ENCODE measurements around the gene SETD9. TPM values are rescaled to one million over a fixed set of nuclear protein-coding genes. Genes with fewer than 3 reads are reported as not detected.

SETD9 gene
- total RNA-seq, 2 experiments from 2014 or later = 1.6 to 2.3 TPM

- H3K4me1 Mint-ChIP-seq (ENCODE audit: low read depth) = no peaks in the 10 kb centered on the region
- H3K27me3 Mint-ChIP-seq = peaks cover 51% of the 10 kb centered on the region
- CTCF ChIA-PET = interaction anchor here (0.6 to 0.7 kb wide), 2 partner anchors 194 to 612 kb away, joined by 4 read pairs; no protein-coding TSS in a partner anchor
- H3K4me3 Mint-ChIP-seq = no peak overlapping the region
- H3K9me3 Mint-ChIP-seq = no peaks in the 10 kb centered on the region
- no peak overlapping the region for H3K27ac Mint-ChIP-seq
- ATAC-seq (ENCODE audit: poor library complexity) (no peak), DNase-seq (no peak)
- intact Hi-C loops (cut with DNase I, micrococcal nuclease) = no loop called here
- H3K9me3 ChIP-seq (ENCODE audit: control insufficient read depth in 1 of 2, insufficient read depth in 1 of 2, low read length in 2 of 2) = no peaks in the 10 kb centered on the region
- no peaks in the 10 kb centered on the region for H3K36me3 Mint-ChIP-seq (ENCODE audit: low read depth)
- no peak overlapping the region for H3K27ac ChIP-seq (ENCODE audit: low read depth in 1 of 2, low read length in 2 of 2)
- POLR2A ChIA-PET = no interaction called here
- H3K27me3 ChIP-seq (ENCODE audit: control insufficient read depth in 1 of 2, insufficient read depth in 2 of 2, low read length in 2 of 2) = peaks cover 9 to 24% of the 10 kb centered on the region in 2 experiments
- TF ChIP-seq CTCF (IDR thresholded peaks at IDR 0.05) = no peak
- H3K4me1 ChIP-seq (ENCODE audit: insufficient read depth, low read length) = no peaks in the 10 kb centered on the region
- H3K4me3 ChIP-seq (ENCODE audit: low read length) = no peak overlapping the region
- no peaks in the 10 kb centered on the region for H3K36me3 ChIP-seq (ENCODE audit: insufficient read depth, low read length)
Observed at GRCh38 chr5:56964173-56964572, 54.8 kb downstream of the SETD9 start.

Other genes with a start within 250 kb of the SETD9 start
- gene MAP3K1, start 94.0 kb upstream of the SETD9 start, total RNA-seq = 10 to 100 TPM; 59.4 to 62.5 TPM
- gene MIER3, start 42.5 kb downstream of the SETD9 start, total RNA-seq = 10 to 100 TPM; 25.9 to 26.1 TPM